Neutrophil (primary cell): ENCODE data around the gene BRSK2.

Source experiments
- H3K27ac ChIP-seq: fragments of 200-600 bp; sonication (generic); 2 replicates; pipeline ENCODE4 v1.5.1; 2016; ENCODE audit warnings: mild to moderate bottlenecking, moderate library complexity
- H3K27me3 ChIP-seq: fragments of 200-600 bp; sonication (generic); 2 replicates; pipeline ENCODE4 v1.6.0; 2016; ENCODE audit warnings: mild to moderate bottlenecking
- H3K36me3 ChIP-seq: fragments of 200-600 bp; sonication (generic); 2 replicates; pipeline ENCODE4 v1.5.1; 2017
- H3K4me1 ChIP-seq, 2 experiments: fragments of 200-600 bp in 1 of 2; sonication (generic) in 1 of 2; 1 replicate in 1 of 2; 2 replicates in 1 of 2; pipeline versions ENCODE4 v1.5.1 to v1.6.1; 2013 to 2016; ENCODE audit warnings: low read depth in 1 of 2, low read length in 1 of 2, mild to moderate bottlenecking in 1 of 2, moderate library complexity in 1 of 2; ENCODE audit not compliant: control insufficient read depth in 1 of 2, insufficient read depth in 1 of 2
- H3K4me3 ChIP-seq, 2 experiments: fragments of 200-600 bp in 1 of 2; sonication (generic) in 1 of 2; 1 replicate in 1 of 2; 2 replicates in 1 of 2; pipeline ENCODE4 v1.5.1; 2013 to 2016; ENCODE audit warnings: low read depth in 1 of 2, low read length in 1 of 2, mild to moderate bottlenecking in 1 of 2, moderate library complexity in 1 of 2
- H3K9me3 ChIP-seq: fragments of 200-600 bp; sonication (generic); 2 replicates; pipeline ENCODE4 v1.5.1; 2016
- CTCF ChIP-seq: fragments of 200-600 bp; sonication (generic); IDR thresholded peaks from 2 replicates; pipeline ENCODE4 v1.5.1; 2016; ENCODE audit warnings: antibody characterized with exemption

Gene BRSK2

DNA sequence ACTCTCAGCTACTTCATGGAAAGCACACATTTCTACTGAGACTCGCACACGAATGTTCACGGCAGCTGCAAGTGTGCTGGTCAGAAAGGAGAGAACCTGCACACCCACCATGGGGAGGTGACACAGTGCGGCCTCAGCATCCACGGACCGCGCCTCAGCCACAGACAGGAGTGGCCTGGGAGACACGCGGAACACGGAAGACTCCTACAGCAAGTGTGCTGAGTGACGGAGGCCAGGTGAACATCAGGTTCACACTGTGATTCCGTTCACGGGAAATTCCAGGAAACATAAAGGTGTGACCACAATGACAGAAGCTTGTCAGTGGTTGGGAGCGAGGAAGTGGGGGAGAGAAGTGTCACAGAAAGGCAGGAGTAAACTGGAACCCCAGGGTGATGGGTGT is 110.2 kb downstream of the BRSK2 start:
- H3K4me3 ChIP-seq = no peak overlapping the region
- H3K4me1 ChIP-seq = no peaks in the 10 kb centered on the region
- no peaks in the 10 kb centered on the region for H3K9me3 ChIP-seq

DNA sequence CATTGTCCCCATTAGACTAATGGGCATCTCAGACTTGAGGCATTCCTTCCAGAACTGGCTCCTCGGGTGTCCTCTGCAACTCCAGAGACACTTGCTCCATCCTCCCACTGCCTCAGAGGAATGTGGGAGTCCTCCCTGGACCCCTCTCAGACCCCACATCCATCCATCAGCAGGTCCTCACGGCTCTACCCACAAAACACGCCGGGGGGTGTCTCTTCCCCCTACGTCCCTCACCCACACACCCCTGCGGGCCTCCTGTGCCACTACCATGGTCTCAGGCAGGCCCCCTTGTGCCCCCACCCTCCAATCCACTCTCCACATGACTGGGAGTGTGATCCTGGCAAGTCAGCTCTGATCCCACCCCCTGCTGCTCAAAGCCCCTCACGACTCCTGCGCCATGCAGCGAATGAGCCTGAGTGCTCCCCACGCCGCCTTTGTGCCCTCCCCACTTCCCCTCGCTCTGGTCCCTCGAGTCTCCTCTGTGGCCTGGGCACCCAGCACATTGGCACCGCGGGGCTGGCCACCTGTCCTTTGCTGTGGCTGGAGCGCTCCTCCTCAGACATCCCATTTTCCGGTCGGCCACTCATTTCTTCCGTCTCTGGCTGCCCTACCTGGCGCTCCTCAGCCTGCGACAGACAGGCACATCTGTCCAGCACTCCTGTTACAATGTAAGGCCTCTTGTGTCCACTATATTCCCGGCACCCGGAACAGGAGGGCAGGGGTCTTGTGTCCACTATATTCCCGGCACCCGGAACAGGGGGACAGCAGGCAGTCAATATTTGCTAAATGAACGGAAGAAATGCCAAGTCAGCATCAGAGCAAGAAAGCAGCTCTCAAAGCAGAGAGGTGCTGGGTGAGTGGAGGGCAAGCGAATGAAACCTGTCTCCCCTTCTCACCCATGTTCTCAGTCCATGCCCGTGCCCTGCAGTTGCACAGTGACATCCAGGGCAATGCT is 111.0 kb downstream of the BRSK2 start:
- Histone ChIP-seq H3K9me3 (no peaks in the 10 kb centered on the region), H3K4me1 (no peaks in the 10 kb centered on the region)
- TF ChIP-seq CTCF = no peak

More for the DNA sequence above, 110.2 kb downstream of the BRSK2 start:
- H3K27ac ChIP-seq = no peak overlapping the region
- TF ChIP-seq CTCF = no peak
- no peaks in the 10 kb centered on the region for H3K36me3 ChIP-seq
- no peaks in the 10 kb centered on the region for H3K27me3 ChIP-seq

DNA sequence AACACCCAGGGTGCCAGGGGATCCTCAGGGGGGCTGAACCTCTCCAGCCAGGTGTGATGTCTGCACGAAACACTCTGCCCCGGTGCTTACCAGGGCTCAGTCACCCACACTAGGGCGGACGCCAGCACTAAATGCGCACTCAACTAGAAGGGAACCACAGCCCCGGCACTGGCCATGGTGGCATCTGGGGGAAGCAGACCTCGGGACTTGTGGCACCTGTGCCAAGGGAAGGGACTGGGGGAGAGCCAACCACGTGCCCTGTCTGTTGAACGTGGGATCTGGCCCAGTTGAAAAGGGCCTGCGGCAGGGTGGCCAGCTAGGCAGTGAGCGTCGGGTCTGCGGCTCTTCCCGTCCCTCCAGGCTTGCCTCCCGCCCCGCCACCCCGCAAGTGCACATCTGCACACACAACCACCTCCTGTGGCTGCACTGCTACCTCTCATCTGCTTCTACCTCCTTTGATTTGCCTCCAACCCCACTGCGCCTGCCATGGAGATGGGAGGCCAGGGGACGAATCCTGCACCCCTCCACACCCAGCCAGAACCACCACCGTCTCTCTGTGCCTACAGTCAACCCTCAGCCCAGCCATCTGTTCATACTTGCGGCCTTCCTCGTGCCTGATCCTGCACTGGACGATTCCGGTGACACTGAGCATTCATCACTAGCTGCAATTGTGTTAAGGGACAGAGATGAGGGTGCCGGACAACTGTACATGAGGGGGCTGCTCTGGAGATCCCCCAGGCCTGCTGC is 111.9 kb downstream of the BRSK2 start:
- Histone ChIP-seq H3K36me3 (no peaks in the 10 kb centered on the region), H3K27ac (no peak overlapping the region), H3K27me3 (no peaks in the 10 kb centered on the region), H3K4me1 (no peaks in the 10 kb centered on the region), H3K4me3 (no peak overlapping the region), H3K9me3 (no peaks in the 10 kb centered on the region)
- no peak for TF ChIP-seq CTCF

More for the DNA sequence above, 111.0 kb downstream of the BRSK2 start:
- no peak overlapping the region for H3K27ac ChIP-seq
- H3K36me3 ChIP-seq = no peaks in the 10 kb centered on the region
- H3K4me3 ChIP-seq = no peak overlapping the region
- no peaks in the 10 kb centered on the region for H3K27me3 ChIP-seq

- no peak overlapping the region for H3K27ac ChIP-seq
- no peaks in the 10 kb centered on the region for H3K9me3 ChIP-seq
- no peak overlapping the region for H3K4me3 ChIP-seq
- no peaks in the 10 kb centered on the region for H3K4me1 ChIP-seq
- no peaks in the 10 kb centered on the region for H3K27me3 ChIP-seq
- no peaks in the 10 kb centered on the region for H3K36me3 ChIP-seq
- no peak for TF ChIP-seq CTCF
These were observed 112.6 kb downstream of the BRSK2 start for GRCh38 chr11:1502168-1502953.

DNA sequence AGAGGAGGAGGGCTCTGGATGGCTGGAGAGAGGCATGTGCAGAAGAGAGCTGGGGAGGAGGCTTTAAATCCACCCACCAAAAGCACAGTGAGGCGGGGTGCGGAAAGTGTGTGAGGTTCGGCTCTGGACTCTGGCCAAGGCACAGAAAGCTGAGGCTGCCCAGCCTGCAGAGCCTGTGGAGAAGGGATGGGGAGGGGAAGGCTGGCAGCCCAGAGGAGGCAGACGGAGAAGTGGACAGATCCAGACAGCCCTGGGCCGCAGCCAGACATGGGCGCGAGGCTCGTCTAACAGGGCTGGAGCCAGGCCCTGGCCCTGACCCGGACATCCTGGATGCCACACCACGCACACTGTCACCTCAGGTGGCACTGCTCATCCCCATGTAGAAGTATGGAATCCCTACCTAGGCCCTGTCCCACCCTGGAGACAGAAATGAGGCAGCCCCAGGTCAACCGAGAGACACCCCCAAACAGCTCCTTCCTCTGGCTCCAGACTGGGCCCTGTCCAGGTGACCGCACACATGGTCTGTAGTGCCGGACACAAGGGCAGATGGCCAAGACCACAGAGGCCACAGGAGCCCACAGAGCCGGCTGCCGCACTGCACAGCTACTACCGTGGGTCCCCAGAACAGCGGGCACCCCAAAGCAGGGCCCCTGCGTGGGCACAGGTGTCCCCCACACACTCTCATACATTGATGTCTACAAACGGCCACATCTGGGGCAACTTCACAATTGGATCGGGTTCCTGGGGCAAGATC is 113.4 kb downstream of the BRSK2 start:
- no peaks in the 10 kb centered on the region for H3K9me3 ChIP-seq
- no peaks in the 10 kb centered on the region for H3K27me3 ChIP-seq
- no peaks in the 10 kb centered on the region for H3K36me3 ChIP-seq
- H3K27ac ChIP-seq = no peak overlapping the region
- no peak for TF ChIP-seq CTCF
- H3K4me3 ChIP-seq = no peak overlapping the region
- H3K4me1 ChIP-seq = no peaks in the 10 kb centered on the region
